Skin of body (tissue), 2 donors: Measurements from ENCODE around the gene DDX25. TPM values are rescaled to one million over a fixed set of nuclear protein-coding genes. Genes with fewer than 3 reads are reported as not detected.

Source experiments
- DNase-seq: peaks from one replicate; lab custom pipeline; 2025; lab: John Stamatoyannopoulos, UW
- total RNA-seq: library from RNA; depleted of rRNA; stranded (reverse); fragments of >200 nt; gene quantifications from one replicate; pipeline ENCODE4 v1.2.3, GENCODE V29; 2014

DDX25 gene
- total RNA-seq, 1 donor from 2014 or later, result 0.20 TPM

GRCh38 chr11:125968354-125968753 is 64.0 kb downstream of the DDX25 start:
- DNase-seq, result no peak

GRCh38 chr11:125971618-125972017 is 67.3 kb downstream of the DDX25 start:
- no peak for DNase-seq

- DNase-seq, result no peak
These were observed 70.0 kb downstream of the DDX25 start for GRCh38 chr11:125974284-125974683.

GRCh38 chr11:125975634-125976033 is 71.3 kb downstream of the DDX25 start:
- DNase-seq, result no peak

GRCh38 chr11:125976156-125976555 is 71.8 kb downstream of the DDX25 start:
- no peak for DNase-seq

GRCh38 chr11:125977333-125977732 is 73.0 kb downstream of the DDX25 start:
- DNase-seq, result no peak

- no peak for DNase-seq
These were observed 73.9 kb downstream of the DDX25 start for GRCh38 chr11:125978181-125978716.

Other genes with a start within 250 kb of the DDX25 start
- not detected for gene ACRV1, start 223.7 kb upstream of the DDX25 start, total RNA-seq
- gene PATE1, start 158.2 kb upstream of the DDX25 start, total RNA-seq, result not detected
- not detected for gene PATE2, start 125.7 kb upstream of the DDX25 start, total RNA-seq
- not detected for gene PATE3, start 116.4 kb upstream of the DDX25 start, total RNA-seq
- gene PATE4, start 71.2 kb upstream of the DDX25 start, total RNA-seq, result not detected
- gene HYLS1, start 16.8 kb upstream of the DDX25 start, total RNA-seq, result 4.2 TPM
- gene PUS3, start 1.3 kb upstream of the DDX25 start, total RNA-seq, result 7.8 TPM
- 0.39 TPM for gene VSIG10L2, start 41.5 kb downstream of the DDX25 start, total RNA-seq
- gene CDON, start 158.4 kb downstream of the DDX25 start, total RNA-seq, result 71.8 TPM